ENCODE measurements around the gene ST6GAL1.
"Not testable (repeated sequence)": the region's sequence is repeated elsewhere in the genome, so short reads cannot be mapped to it uniquely, and the experiment has no call there.

Gene ST6GAL1

DNA sequence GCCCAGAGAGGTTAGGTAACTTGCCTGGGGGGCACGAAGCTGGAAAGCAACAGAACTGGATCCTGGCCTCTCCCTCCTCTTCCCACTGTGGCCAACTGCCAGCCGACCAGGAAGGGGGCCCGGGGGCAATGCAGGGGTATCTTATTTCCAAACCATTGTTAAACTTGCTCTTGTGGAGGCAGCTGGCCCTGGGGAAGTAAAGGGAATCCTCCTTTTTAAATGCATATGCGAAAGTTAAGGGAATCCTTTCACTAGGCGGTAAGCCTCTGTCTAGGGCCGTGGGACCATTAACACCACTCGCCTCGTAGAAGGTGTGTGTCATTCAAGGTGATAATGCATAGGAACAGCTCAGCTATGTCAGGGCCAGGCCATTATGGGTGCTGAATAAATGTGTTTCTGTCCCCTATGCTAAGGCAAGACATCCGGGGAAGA is 68.6 kb downstream of the ST6GAL1 start:
- DNase-seq: no peak

- no peak for DNase-seq
Measured at GRCh38 chr3:187000711-187001151, 70.4 kb downstream of the ST6GAL1 start.

DNA sequence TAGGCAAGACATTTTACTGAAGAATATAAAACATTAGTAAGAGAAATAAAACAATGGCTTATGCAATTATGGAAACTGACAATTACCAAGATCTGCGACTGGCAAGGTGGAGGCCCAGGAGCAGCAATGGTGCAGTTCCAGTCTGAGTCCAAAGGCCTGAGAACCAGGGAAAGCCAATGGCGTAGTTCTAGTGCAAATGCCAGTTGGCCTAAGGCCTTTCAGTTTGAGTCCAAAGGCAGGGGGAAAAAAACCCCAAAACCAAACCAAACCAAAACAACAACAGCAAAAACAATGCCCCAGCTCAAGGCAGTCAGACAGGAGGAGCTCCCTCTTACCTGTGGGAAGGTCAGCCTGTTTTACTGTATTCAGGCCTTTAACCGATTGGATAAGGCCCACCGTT is 72.6 kb downstream of the ST6GAL1 start:
- DNase-seq: no peak

DNA sequence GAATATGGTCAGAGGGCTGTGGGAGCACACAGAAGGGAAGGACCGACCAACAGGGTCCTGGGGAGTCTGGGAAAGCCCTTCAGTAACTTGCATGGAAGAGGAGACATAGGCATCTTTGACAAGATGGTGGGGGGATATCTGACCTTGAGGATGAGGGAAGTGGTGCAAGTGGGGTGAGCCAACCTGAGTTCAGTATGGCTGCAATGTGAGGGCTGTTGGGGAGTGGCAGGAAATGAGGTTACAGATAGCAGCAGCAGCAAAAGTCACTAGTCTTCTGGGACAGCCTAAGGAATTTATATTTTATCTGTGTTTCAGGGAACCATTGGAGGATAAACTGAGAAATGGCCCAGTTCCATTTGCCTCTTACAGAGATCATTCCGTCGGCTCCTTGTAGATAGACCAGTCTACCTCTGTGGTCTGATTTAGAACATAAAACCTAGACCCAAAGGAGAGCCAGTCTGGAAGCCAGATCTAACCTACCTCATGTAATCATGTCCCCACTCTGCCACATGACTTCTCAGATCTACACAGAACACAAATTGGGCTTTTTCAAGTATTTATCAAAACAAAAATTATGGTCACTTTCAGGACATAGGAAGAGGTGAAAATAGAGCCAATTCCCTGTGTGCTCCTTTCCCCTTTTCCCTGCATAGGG is 75.6 kb downstream of the ST6GAL1 start:
- no peak for DNase-seq

- no peak for DNase-seq
Measured at GRCh38 chr3:187006864-187007630, 76.7 kb downstream of the ST6GAL1 start.

DNA sequence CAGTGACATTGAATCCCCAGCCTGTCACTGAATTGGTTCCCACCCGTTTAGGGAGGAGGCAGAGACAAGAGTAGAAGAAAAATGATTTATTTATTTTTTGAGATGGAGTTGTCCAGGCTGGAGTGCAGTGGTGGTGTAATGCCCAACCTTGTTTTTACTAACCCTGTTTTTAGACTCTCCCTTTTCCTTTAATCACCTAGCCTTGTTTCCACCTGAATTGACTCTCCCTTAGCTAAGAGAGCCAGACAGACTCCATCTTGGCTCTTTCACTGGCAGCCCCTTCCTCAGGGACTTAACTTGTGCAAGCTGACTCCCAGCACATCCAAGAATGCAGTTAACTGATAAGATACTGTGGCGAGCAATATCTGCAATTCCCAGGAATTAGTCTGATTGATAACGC is 80.1 kb downstream of the ST6GAL1 start:
- DNase-seq: not testable (repeated sequence)

GRCh38 chr3:187011915-187012314 is 81.6 kb downstream of the ST6GAL1 start:
- no peak for DNase-seq

DNA sequence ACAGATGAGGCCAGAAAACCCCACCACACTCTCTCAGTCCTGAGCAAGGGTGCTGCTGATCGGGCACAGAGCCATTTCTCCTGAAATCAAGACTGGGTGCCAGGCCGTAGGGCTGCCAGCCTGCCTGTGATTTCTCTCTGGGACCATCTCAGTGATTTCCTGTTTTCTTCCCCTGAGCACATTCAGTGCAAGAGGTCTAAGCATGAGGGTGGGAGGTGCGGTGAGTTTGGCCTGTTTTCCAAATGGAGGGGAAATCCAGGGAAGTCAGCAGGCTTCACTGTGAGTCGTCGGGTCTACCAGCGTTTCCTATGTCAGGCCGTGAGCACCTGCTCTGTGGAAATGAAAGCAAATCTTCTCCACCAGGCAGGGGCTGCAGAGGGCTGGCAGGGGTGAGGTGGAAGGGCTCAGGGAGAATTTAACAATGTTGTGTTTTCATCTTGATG is 82.3 kb downstream of the ST6GAL1 start:
- no peak for DNase-seq

- no peak for DNase-seq
Measured at GRCh38 chr3:187013159-187013716, 82.9 kb downstream of the ST6GAL1 start.

GRCh38 chr3:187014417-187014864 is 84.1 kb downstream of the ST6GAL1 start:
- DNase-seq: no peak

- DNase-seq: no peak
Measured at GRCh38 chr3:187015903-187016638, 85.7 kb downstream of the ST6GAL1 start.

GRCh38 chr3:187016639-187017345 is 86.5 kb downstream of the ST6GAL1 start:
- no peak for DNase-seq

DNA sequence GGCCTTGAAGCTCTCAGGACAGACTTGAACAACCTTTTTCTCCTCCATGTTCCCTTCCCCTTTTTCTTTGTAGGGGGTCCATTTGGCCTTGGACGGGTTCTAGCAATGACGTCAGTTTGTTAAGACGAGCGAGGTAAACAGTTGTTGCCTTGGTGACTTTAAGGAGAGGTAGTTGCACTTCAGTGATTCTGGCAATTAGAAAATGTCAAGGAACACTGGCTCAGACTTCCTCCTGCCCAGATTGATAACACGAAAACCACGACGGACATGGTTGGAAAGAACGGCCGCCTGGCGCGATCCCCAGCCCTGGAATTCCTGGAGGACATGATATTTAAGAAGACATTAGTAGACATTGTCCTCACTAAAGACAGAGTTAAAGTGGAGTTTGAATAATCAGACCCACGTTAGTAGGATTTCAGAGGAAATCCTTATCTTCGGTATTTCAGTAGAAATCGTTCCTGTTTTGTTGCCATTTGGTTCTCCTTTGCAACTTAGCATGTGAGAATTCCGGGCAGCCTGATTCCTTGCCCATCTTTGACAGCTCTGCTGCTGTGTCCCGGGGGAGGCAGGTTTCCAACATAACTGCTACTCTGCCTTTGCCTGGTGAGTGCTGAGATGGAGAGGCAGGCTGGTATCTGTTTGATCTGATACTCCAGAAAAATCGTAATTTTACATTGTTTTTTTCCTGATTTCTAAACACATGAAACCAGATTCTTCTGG is 87.3 kb downstream of the ST6GAL1 start:
- DNase-seq: no peak

DNA sequence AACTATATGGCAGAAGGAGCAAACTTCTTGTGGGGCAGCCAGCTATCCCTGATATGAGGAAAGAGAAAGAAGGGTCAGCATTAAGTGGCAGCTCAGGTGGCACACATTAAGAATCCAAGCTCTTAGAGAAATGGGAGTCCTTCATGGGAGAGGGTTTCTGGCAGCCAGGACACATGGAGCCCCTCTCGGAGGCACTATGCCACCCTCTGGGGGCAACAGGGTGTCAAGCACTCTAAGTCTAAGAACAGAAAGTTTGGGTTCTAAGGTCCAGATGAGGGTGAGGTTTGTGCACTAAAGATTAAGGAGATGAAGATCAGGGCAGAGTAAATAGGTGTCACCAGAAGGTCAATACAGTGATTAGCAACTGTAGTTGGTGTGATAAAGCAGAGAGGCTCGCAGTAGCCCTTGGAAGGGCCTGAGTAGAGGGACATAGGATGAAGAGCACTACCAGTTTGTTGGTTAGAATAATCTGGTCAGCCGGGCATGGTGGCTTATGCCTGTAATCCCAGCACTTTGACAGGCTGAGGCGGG is 89.3 kb downstream of the ST6GAL1 start:
- no peak for DNase-seq

- no peak for DNase-seq
Measured at GRCh38 chr3:187020376-187020775, 90.0 kb downstream of the ST6GAL1 start.

GRCh38 chr3:187021748-187022402 is 91.5 kb downstream of the ST6GAL1 start:
- no peak for DNase-seq

DNA sequence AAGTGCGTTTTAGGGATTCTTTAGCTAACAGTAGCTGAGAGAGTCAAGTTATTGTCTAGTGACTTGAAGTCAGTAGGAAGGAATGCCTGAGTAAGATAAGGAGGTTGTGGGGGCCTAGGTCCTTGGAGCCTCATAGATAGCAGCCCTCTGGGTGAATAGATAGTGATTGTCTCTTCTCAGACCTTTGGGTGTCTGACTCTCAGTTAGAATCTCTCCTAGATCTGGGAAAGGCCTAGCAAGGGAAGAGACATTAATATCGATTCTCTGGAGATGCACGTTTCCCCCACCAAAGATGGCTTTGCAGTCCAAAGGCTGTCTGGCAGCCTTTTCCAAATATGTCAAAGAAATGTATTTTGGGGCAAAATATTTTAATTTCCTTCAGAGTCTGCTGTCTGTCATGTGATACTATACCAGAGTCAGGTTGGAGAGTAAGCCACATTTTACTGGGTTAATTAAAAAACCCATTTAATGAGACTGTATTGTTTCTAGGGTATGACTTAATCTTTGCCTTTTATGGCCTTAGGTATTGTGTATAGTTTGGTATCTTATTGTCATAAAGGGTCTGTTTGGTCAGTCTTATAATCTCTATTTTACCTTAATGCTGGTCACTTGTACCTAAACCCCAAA is 92.2 kb downstream of the ST6GAL1 start:
- no peak for DNase-seq

DNA sequence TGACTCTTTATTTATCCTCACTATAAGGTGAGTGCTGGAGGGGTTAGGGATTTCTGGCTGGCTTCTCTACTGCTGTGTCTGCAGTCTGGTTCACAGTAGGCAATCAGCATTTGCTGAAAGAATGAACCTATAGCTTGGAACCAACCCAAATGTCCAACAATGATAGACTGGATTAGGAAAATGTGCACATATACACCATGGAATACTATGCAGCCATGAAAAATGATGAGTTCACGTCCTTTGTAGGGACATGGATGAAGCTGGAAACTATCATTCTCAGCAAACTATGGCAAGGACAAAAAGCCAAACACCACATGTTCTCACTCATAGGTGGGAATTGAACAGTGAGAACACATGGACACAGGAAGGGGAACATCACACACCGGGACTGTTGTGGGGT is 93.0 kb downstream of the ST6GAL1 start:
- DNase-seq: not testable (repeated sequence)

DNA sequence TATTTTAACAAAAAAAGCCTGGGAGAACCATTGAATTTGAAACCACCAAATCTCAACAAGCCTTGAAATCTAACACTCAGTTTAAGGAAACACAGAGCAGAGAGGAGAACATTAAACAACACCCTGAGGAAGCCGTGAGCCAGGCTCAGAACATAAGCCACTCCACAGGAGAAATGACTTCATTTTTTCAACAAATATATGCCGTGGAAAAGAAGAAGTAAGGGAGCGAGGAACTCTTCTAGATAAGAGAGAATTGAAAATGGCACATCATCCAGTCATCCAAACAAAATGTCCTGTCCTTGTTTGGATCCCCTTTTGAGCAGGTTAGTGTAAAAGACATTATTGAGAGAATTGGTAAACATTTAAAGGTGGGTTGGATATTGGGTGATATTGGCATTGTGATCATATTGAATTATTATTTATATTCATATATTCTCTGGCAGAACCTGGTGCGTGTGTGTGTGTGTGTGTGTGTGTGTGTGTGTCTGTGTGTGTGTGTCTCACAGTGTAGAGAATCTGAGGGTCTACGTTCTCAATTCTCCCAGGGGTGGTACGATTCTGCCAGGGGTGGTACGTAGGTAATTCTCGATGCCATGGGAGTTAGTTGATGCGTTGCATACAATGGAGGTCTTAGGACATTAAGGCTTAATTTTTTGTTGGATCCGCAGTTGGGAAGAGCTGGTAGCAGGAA is 94.4 kb downstream of the ST6GAL1 start:
- DNase-seq: no peak

DNA sequence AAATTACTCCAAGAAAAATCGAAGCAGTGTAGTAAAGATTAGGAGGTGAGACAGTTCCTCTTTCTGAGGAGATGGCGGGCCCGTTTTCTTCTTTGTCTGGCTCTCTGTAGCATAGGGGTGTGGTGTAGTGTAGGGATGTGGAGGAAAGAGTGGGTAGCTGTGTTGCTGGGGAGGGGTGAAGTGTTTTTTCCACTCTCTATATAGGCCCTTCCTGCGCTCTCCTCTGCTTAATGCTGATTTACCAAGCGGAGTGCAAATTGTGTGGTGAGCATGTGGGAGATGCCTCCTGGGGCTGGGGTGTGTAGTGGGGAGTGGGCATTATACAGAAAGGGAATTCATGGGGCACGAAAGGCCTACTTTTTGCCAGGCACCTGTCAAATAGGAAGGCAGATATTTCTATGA is 94.9 kb downstream of the ST6GAL1 start:
- no peak for DNase-seq
